ENCODE data around the gene ATP6AP2. TPM values are rescaled to one million over a fixed set of nuclear protein-coding genes. Genes with fewer than 3 reads are reported as not detected.
A peak's percentile ranks its signal among the peaks of the same experiment; 100 is the strongest.

The ATP6AP2 gene
- total RNA-seq, 1 experiment from 2014 or later, result 72.7 TPM

- TF ChIP-seq TCF7L2 (IDR thresholded peaks at IDR 0.05; ENCODE audit: low read depth, low read length), result no peak
- TF ChIP-seq, protein P1, sequence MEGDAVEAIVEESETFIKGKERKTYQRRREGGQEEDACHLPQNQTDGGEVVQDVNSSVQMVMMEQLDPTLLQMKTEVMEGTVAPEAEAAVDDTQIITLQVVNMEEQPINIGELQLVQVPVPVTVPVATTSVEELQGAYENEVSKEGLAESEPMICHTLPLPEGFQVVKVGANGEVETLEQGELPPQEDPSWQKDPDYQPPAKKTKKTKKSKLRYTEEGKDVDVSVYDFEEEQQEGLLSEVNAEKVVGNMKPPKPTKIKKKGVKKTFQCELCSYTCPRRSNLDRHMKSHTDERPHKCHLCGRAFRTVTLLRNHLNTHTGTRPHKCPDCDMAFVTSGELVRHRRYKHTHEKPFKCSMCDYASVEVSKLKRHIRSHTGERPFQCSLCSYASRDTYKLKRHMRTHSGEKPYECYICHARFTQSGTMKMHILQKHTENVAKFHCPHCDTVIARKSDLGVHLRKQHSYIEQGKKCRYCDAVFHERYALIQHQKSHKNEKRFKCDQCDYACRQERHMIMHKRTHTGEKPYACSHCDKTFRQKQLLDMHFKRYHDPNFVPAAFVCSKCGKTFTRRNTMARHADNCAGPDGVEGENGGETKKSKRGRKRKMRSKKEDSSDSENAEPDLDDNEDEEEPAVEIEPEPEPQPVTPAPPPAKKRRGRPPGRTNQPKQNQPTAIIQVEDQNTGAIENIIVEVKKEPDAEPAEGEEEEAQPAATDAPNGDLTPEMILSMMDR (IDR thresholded peaks at IDR 0.05), result peak; percentile 28; the same call in 1 of the 2 replicates
- CTCF ChIA-PET, result interaction anchor here (0.5 kb wide), 1 partner anchor 259 kb away, joined by 4 read pairs; no protein-coding TSS in a partner anchor
- Histone ChIP-seq H3K9me3 (ENCODE audit: control insufficient read depth, insufficient read depth, low read depth, low read length) (no peaks in the 10 kb centered on the region), H3K4me3 (ENCODE audit: low read depth in 2 of 2, low read length in 2 of 2) (no peak overlapping the region), H3K4me1 (ENCODE audit: control insufficient read depth, insufficient read depth, low read length) (no peaks in the 10 kb centered on the region), H3K36me3 (ENCODE audit: control insufficient read depth, insufficient read depth, low read length) (no peaks in the 10 kb centered on the region), H3K27me3 (ENCODE audit: control insufficient read depth, insufficient read depth, low read length) (no peaks in the 10 kb centered on the region), H3K27ac (ENCODE audit: low read length) (no peak overlapping the region)
- BruUV-seq (replicated peaks), result no TSS peak
- in situ Hi-C loops (cut with HindIII; ENCODE audit: low pct_unique_long_range_greater_than_20kb, low sequenced_read_pairs) (no loop called here), intact Hi-C loops (cut with micrococcal nuclease; ENCODE audit: unreplicated experiment) (no loop called here)
- POLR2A ChIA-PET, result no interaction called here
- no peak for ATAC-seq
- no peak for DNase-seq (ENCODE audit: low read depth, low spot score)
These were observed 41.3 kb upstream of the ATP6AP2 start for GRCh38 chrX:40539214-40540142.

- no peaks in the 10 kb centered on the region for H3K36me3 ChIP-seq (ENCODE audit: control insufficient read depth, insufficient read depth, low read length)
- BruUV-seq (replicated peaks), result no TSS peak
- CTCF ChIA-PET, result no interaction called here
- in situ Hi-C loops (cut with HindIII; ENCODE audit: low pct_unique_long_range_greater_than_20kb, low sequenced_read_pairs), result no loop called here
- no peak for TF ChIP-seq SIN3A (IDR thresholded peaks at IDR 0.05; ENCODE audit: borderline replicate concordance, insufficient read depth, low read depth, low read length)
- TF ChIP-seq, protein P1 (IDR thresholded peaks at IDR 0.05), result peak; percentile 37
- no peak overlapping the region for H3K27ac ChIP-seq (ENCODE audit: low read length)
- H3K9me3 ChIP-seq (ENCODE audit: control insufficient read depth, insufficient read depth, low read depth, low read length), result no peaks in the 10 kb centered on the region
- DNase-seq (ENCODE audit: low read depth, low spot score) (no peak), ATAC-seq (no peak)
- no peak overlapping the region for H3K4me3 ChIP-seq (ENCODE audit: low read depth in 2 of 2, low read length in 2 of 2)
- POLR2A ChIA-PET, result no interaction called here
- intact Hi-C loops (cut with micrococcal nuclease; ENCODE audit: unreplicated experiment), result no loop called here
- H3K4me1 ChIP-seq (ENCODE audit: control insufficient read depth, insufficient read depth, low read length), result no peaks in the 10 kb centered on the region
- no peaks in the 10 kb centered on the region for H3K27me3 ChIP-seq (ENCODE audit: control insufficient read depth, insufficient read depth, low read length)
These were observed 38.6 kb upstream of the ATP6AP2 start for GRCh38 chrX:40542208-40542607.

- ChIA-PET POLR2A (no interaction called here), CTCF (no interaction called here)
- BruUV-seq (replicated peaks), result no TSS peak
- Histone ChIP-seq H3K4me3 (ENCODE audit: low read depth in 2 of 2, low read length in 2 of 2) (no peak overlapping the region), H3K27ac (ENCODE audit: low read length) (no peak overlapping the region), H3K4me1 (ENCODE audit: control insufficient read depth, insufficient read depth, low read length) (no peaks in the 10 kb centered on the region), H3K27me3 (ENCODE audit: control insufficient read depth, insufficient read depth, low read length) (no peaks in the 10 kb centered on the region), H3K36me3 (ENCODE audit: control insufficient read depth, insufficient read depth, low read length) (no peaks in the 10 kb centered on the region), H3K9me3 (ENCODE audit: control insufficient read depth, insufficient read depth, low read depth, low read length) (no peaks in the 10 kb centered on the region)
- no peak for DNase-seq (ENCODE audit: low read depth, low spot score)
- no peak for ATAC-seq
- intact Hi-C loops (cut with micrococcal nuclease; ENCODE audit: unreplicated experiment), result no loop called here
- no peak for TF ChIP-seq SIN3A (IDR thresholded peaks at IDR 0.05; ENCODE audit: borderline replicate concordance, insufficient read depth, low read depth, low read length)
- in situ Hi-C loops (cut with HindIII; ENCODE audit: low pct_unique_long_range_greater_than_20kb, low sequenced_read_pairs), result no loop called here
These were observed 37.8 kb upstream of the ATP6AP2 start for GRCh38 chrX:40542972-40543371.
